GM18505 (cell line): ENCODE results near the gene TTC33.
"Not testable (repeated sequence)": the region's sequence is repeated elsewhere in the genome, so short reads cannot be mapped to it uniquely, and the experiment has no call there.

Experiments
- ATAC-seq: cut with Tn5 transposase; IDR thresholded peaks from one replicate; pipeline ENCODE4 v1.9.1; 2021; ENCODE audit not compliant: unreplicated experiment
- POLR2A ChIP-seq: IDR thresholded peaks from 4 replicates; pipeline ENCODE4 v1.6.1; 2011; ENCODE audit warnings: borderline replicate concordance; ENCODE audit not compliant: insufficient read depth, insufficient read length; ENCODE audit errors: extremely low read depth

Gene TTC33

DNA sequence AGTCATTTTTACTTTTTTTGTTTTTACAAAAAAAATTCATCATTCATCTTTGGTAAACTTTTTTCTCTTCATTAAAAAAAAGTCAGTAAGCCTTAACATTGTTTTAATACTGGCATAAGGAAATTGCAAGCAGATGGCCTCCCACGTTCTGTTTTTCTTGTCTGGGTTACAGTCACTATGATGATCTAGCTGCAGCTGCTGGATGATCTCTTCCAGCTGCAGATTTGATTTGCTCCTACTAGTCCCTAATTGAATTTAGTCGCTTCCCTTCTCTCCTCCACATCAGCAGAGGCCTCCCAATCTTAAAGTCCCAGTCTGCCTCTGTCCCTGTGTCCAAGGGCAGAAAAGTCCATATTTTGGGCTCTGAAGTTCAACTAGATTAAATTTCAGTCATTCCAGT is 182.8 kb downstream of the TTC33 start:
- no peak for ATAC-seq
- TF ChIP-seq POLR2A = no peak

DNA sequence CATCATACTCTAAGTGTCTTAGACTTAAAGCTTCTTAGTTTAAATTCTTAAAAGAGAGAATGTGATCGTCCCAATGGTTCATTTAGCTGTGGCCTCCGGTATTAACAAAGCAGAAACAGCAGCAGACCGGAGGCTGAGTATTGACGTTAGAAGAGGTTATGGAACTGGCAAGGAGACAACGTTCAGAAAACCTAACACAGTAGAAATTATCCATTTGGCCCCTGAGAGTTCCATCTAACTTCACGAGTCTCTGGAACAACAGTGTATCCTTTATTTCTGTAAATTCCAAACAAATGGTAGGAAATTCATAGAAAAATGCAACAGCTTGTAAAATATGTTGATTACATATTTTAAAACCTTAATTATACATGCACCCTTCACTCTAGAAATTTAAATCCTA is 183.4 kb downstream of the TTC33 start:
- TF ChIP-seq POLR2A = no peak
- ATAC-seq = no peak

DNA sequence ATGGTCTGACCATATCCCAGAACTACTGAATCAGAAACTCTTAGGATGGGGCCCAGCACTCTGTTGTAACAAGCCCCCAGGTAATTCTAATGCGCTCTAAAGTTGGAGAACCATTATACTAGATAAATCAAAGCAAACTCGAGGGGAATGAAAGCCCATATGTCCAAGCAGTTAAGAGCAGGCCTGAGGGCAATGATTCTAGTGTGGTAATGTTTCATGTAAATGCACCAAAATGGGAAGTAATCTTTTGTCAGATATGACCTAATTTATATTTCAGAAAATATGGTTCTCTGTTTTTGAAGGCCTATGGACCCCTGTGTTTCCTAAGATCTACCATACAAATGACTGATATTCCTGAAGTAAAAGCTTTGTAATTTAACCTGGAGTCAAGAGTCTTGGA is 184.0 kb downstream of the TTC33 start:
- no peak for ATAC-seq
- no peak for TF ChIP-seq POLR2A

DNA sequence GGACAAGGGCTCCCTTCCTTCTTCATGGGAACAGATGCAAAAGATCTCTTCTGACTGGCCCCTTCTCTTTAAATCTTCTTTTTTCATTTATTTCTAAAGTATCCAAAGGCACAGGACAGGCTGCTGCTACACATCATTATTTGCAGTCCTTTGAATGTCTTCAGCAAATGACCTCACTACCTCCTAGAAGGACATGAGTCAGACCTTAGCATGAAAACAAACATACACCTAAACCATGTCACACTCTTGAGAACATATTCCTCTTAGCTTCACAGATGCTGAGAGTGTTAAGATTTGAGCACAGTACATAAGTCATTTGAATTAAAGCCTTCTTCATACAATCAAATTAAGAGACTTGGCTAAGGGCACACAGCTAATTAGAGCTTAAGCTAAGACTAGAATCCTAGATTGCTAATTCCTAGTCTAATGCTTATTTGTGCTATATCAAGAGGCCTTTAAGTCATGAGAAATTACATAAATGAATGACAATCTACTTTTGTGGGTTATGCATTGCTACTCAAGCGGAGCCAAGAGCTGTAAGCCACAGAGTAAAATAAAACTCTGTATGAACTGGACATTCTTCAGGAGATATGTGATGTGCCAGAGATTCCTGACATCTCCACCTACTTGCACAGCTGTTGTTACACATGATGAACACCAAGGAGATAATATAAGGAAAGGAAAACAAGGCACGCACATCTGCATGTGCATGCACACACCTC is 185.2 kb downstream of the TTC33 start:
- ATAC-seq = peak; percentile 90

DNA sequence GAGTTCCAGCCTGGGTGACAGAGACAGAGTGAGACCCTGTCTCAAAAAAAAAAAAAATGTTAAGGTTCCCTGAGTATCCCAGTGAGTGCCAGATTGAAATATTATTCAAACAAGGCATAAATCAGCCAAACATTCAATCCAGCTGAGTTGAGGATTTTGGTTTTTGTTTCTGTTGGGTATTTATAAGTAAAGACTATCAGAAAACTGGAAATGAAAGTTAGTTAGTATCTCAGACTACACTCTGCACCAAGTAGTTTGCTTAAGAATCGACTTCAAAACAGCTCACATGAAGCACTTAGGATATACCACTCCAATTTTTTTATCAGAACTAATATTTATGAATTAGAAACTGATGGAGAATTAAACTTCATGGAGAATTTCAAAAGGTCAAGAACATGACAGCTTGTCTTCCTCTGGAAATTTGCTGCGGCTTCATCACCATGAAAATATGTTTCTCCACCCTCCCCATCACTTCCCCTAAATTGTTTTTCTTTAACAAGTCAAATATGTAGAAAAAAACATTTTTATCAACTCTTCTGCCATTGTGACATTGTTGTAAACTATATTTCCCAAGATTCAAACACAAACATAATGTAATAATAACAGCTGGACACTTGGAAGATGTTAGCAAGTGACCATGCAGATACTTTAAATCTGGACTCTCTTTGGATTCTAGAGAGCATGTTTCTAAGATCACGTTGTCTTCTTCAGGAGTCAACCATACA is 186.1 kb downstream of the TTC33 start:
- ATAC-seq = no peak
- no peak for TF ChIP-seq POLR2A

More for the DNA sequence above, 185.2 kb downstream of the TTC33 start:
- no peak for TF ChIP-seq POLR2A

DNA sequence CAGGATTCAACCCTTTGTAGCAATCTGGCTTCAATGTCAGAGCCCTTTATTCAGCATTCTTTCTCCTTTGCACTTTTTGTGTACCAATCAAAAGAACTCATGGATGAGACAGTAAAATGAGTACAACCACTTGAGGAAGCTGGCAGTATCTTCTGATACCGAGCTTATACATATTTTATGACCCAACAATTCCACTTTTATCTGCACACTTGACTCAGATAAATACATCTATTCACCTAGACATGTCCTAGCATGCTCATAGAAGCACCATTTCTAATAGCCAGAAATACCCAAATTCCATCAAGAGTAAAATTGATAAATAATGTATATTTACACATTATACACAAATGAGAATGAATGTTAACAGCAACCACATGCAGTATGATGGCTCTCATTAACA is 187.2 kb downstream of the TTC33 start:
- no peak for ATAC-seq
- TF ChIP-seq POLR2A = no peak

DNA sequence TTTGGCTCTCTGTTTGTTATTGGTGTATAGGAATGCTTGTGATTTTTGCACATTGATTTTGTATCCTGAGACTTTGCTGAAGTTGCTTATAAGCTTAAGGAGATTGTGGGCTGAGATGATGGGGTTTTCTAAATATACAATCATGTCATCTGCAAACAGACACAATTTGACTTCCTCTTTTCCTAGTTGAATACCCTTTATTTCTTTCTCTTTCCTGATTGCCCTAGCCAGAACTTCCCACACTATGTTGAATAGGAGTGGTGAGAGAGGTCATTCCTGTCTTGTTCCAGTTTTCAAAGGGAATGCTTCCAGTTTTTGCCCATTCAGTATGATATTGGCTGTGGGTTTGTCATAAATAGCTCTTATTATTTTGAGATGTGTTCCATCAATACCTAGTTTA is 192.6 kb downstream of the TTC33 start:
- not testable (repeated sequence) for ATAC-seq

DNA sequence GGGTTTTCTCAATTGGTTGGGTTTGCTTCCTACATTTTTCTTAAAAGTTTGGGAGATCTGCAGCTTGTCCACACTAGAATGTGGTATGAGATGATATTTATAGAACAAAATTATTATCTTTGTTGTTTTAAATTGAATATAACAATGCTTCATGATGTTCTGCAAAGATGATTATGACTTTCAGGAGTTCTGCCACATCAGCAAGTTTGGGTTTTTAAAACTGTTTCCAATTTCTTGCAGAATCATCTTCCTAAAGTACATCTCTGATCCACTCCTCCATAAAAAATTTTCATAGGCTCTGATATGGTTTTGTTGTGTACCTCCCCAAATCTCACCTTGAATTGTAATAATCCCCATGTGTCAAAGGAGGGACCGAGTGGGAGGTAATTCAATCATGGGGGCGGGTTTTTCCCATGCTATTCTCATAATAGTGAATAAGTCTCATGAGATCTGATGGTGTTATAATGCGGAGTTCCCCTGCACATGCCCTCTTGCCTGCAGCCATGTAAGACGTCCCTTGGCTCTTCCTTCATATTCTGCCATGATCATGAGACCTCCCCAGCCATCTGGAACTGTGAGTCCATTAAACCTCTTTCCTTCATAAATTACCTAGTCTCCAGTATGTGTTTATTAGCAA is 195.2 kb downstream of the TTC33 start:
- TF ChIP-seq POLR2A = no peak
- no peak for ATAC-seq

DNA sequence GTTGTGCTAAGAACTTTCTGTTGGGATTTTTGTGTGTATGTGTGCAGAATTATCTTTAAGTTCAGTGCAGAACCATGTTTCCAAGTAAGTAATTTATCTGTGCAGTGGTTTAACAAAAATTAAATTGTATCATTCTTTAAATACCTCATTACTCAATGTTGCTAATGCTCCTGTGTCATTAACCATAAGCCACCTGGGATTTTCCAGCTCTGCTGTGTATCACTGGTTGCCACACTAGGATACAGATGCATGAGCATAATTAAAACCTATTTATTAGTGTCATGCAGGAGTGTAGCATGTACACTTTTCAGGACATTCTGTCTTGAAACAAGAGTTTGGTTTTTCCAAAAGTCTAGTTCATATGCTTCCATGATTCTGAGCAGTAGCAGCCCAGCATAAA is 196.5 kb downstream of the TTC33 start:
- no peak for TF ChIP-seq POLR2A
- no peak for ATAC-seq

DNA sequence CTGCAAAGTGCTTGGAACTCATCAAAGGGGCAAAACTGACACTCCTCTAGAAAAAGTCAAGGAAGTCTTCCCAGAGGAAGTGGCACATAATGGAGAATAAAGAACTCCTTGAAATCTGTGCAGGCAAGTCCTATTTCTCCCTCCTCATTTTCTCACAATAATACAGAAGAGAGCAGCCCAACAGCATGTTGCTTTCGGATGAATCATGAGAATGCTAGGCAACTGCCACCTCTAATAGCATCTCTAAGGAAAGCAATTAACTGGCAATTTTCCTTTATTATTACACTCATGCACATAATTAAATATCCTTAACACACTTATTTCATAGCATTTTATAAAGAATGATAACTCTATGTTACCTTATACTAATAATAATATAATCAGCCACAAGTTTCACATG is 198.3 kb downstream of the TTC33 start:
- TF ChIP-seq POLR2A = no peak
- ATAC-seq = no peak

DNA sequence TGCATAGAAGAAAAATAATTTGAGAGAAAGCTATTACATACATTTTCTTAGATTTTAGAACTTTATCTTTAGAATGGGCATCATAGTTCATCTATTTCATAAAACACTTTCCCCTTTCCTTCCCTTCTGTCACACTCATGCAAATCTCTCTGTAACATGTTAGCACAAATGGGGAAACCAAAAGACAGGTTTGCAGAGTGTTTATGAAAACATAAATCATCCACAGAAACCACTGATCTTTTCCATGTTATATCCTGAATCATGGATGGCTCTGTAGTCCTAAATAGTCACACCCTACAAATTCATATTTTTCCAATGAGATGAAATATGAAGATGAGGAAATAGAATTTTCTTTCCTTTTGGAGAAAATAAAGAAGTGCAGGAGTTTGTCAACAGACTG is 198.9 kb downstream of the TTC33 start:
- no peak for ATAC-seq
- no peak for TF ChIP-seq POLR2A

DNA sequence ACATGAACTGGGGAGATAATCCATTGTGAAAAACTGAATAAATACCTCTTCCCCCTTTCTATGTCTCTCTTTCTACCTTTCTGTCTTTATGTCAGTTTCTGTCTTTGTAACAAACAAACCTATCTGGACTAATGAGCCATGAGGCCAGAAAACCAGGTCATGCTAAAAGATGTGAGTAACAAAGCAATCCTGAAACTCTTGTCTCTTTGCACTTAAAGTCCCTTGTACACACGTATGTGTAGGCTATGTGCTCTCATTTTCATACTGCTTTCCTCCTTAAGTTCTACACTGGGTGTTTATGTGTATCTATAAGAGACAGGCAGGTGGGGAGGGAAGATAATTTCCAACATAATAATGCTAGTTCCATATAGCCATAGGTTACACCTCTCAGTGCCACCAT is 199.9 kb downstream of the TTC33 start:
- ATAC-seq = no peak
- no peak for TF ChIP-seq POLR2A

DNA sequence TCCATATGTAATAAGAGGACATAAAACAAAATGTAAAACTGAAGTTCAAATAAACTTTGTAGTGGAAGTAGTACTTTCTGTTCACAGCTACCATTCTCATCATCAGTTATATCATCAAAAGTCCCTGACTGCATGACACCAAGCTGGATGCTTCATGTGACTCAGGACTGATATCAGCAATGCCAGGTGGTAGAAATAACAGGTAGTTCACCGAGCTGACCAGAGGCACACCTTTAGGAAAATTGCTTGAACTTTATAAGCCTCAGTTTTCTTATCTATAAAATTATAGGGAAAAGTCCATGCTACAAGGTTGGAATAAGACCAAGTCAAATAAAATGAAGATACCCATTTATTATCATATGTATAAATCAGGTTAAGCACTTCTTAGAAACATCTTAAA is 200.9 kb downstream of the TTC33 start:
- TF ChIP-seq POLR2A = no peak
- ATAC-seq = no peak

DNA sequence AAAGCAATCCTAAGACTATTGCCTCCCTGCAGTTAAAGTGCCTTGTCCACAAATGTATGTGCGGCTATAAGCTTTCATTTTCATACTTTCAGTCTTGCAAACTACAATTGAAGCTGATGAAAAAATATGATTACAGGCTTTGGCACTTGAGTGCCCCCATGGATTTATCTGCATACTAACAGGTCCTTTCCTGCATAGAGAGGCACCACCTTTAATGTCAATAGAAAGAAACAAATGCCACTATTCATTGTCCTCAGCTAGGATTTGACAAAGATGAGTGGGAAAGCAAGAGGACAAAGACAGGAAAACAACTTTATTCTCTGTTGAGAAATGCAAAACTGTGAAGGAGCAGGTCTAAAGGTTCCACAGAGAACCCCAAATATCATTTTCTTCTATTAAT is 201.7 kb downstream of the TTC33 start:
- no peak for TF ChIP-seq POLR2A
- ATAC-seq = no peak
